GM18499 (cell line): ENCODE data around the gene TEX29.

Experiments used
- ATAC-seq: cut with Tn5 transposase; IDR thresholded peaks from one replicate; pipeline ENCODE4 v1.9.1; 2021; ENCODE audit warnings: moderate number of reproducible peaks; ENCODE audit not compliant: insufficient read depth, unreplicated experiment

The TEX29 gene

GRCh38 chr13:111363591-111363990 is 43.1 kb downstream of the TEX29 start:
- ATAC-seq = no peak

DNA sequence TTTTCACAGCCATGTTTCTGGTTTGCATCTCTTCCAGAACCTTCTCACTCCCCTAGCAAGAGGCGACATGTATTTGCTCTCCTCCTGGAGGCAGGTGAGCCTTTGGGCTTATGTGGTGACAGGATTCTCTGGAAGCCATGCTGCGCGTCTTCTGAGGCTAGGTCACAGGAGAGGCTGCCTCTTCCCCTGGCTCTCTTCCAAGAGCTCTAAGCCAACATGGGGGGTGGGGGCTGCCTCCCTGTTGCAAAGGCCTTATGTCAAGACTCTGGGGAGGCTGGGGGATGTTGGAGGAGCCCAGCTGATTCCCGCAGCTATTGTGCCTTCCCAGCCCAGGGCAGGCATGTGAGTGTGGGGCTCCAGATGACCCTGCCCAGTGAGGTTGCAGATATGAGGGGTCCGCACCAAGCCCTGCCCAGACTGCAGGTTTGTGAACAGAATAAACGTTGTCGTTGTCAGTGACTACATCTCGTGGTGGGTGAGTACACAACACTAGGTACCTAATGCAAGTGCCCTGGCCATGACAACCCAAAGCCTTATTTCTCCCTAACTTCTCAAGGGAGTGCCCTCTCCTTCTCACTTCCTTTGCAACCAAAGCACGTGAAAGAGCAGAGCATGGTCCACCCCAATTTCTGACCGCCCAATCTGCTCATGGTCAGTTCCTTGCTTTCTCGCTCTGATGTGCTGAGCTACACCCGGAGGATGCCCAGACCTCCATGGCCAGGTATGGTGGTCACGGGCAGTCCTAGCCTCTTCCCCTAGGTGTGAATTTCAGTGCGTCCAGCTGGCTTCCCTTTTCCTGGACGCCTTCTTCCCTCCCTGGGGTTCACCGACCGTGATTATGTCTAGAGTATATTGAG is 44.9 kb downstream of the TEX29 start:
- no peak for ATAC-seq

- ATAC-seq = no peak
These were observed 46.9 kb downstream of the TEX29 start for GRCh38 chr13:111367340-111367739.

- ATAC-seq = no peak
These were observed 47.6 kb downstream of the TEX29 start for GRCh38 chr13:111368091-111368490.

DNA sequence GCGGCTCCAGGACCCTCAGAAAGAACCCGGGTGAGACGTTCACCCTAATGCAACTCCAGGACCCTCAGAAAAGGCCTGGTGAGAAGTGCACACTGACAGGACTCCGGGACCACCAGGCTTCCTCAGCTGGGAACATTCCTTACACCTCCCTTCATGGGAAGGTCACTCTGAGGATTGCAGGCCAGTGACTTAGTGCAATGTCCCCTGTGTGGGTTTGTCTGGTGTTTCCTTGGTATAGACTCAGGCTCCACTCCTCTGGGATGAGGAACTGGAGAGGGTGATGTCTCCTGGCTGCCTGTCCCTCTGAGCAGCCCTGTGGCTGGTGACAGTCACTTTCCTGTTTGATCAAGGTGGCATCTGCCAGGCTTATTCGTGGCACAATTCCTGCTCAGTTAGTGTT is 49.7 kb downstream of the TEX29 start:
- ATAC-seq = no peak

DNA sequence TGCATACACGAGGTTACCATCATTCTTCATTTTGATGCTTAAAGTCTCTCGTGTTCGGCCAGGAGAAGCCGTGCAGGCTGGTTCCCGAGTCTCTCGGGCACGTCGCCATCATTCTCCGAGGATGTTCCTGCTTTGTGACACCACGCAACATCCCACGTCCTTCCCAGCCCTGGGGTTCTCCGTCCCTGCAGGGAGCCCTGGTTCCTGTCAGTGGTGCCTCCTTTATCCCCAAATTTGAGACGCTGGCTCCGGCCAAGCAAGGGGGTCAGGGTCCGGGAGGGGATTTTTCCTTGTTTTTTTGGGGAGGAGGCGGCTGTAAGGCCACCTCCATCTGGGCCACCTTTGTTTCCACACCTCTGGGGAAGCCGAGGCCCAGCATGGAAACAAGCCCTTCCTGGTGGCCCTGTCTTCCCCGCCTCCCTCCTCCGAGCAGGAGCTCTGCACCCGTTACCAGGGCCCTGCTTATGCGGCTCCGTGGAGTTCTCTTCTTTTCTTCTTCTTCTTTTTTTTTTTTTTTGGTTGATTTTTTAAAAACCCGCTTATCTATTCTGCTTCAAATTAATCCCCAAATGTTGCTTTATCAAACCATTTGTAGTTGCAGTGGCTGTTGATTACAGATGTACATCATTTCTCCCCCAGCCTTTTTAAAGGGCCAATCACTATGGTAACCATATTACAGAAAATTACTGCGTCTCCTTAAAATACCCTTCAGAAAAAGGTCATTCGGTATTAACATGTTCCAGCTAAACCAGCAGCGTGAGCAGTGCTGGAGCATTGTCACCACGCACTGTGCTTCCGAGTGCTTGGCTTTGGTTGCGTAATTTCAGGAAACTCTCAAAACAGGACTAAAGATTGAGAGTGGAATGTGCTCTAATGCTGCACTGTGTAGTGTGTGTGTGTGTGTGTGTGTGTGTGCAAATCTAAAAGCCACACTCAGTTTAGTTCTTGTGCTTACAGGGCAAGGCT is 50.4 kb downstream of the TEX29 start:
- no peak for ATAC-seq

GRCh38 chr13:111371720-111372119 is 51.3 kb downstream of the TEX29 start:
- no peak for ATAC-seq

- no peak for ATAC-seq
These were observed 52.4 kb downstream of the TEX29 start for GRCh38 chr13:111372651-111373425.

DNA sequence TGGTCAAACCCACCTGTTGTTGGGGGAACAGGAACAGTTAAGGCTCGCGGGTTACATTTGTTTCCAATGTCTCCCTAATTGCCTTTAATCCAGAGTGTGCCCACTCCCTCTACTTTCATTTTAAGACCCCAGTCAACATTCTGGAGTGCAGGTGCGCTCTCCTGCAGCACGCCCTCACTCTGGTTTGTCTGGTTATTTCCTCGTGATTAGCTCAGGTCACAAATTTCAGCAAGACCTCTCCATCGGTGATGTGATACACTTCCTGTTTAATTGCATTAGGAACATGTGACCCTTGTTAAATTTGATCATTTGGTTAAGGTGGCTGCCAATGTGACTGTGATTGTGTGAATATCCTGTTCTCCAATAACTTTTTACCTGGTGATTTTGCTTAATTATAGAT is 53.0 kb downstream of the TEX29 start:
- ATAC-seq = no peak

DNA sequence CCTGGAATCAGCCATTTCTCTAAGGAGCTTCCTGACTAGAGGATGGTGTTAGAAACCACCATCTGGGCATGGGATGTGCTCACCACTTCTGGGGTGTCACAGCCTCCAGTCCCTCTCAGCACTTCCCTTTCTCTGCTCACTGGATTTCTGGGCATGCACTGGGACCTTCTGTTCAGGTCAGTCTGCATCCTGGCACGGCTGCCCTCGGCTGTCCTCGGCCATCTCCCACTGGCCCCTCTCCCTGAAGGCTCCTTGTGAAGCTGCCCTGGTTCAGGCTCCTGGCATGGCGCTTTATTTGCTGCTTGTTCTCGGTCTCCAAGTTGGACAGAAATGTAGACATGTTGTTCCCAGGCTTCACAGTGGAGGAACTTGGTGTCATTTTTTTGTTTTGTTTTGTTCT is 60.0 kb downstream of the TEX29 start:
- ATAC-seq = no peak

- ATAC-seq = no peak
These were observed 62.0 kb downstream of the TEX29 start for GRCh38 chr13:111382411-111382810.

- no peak for ATAC-seq
These were observed 62.4 kb downstream of the TEX29 start for GRCh38 chr13:111382877-111383276.

DNA sequence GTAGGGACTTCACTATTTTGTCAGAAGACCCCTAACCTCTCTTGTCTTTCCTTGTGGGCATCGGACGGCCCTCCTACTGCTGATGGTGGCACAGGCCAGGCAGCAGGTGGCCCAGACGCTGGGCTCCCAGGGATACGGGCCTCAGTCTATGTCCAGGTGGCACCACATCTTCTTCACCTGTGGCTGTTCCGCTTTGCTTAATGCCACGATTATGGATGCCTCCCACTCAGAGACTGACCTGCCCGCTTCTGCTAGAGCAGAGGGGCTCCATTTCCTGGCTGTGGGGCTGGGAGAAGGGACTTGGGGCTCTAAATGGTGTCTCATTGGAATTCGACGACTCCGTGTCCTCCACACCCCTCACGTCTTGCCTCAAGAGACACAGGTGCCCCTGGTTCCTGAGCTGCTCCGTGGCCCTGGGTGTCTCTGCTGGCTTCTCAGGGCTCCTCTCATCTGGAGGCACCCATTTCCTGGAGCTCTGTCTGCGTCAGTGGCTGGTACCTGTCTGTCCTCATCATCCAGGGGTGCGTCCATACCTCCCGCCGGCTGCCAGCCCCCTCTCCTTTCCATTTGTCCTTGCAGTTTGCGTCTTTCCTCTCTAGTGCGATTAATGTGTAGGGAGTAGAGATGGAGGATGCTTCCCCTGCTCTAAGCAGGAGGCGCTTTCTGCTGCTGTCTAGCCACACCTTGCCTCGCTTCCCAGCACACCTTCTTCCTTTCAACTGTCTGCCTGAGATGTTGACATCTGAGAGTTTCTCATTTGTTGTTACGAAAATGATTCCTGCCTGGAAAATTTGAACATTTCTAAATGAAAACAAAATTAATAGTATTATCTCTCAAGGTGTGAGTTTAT is 63.4 kb downstream of the TEX29 start:
- ATAC-seq = no peak

DNA sequence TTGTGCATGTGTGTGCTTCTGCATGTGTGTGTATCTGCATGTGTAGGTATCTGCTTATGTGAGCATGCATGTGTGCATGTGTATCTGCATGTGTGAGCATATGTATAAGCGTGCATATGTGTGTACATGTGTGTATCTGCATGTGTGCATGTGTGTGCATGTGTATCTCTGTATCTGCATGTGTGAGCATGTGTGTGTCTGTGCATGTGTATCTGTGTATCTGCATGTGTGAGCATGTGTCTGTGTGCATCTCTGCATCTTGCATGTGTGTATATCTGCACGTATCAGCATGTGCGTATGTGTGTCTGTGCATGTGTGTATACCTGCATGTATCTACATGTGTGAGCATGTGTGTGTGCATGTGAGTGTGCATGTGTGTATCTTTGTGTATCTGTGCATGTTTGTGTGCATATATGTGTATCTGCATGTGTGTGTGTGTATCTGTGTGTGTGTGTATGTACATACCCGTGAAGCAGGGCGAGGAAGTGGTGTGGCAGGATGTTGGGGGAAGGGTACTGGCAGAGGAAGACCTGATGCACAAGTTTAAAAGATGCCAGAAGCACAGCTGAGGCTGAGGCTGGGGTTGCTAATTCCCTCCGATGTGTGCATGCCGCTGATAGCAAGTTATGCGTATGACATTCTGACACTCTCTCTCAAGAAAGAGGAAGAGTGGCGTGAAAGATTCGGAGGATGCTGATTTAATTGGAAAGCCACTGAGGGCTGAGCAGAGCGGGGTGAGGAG is 64.2 kb downstream of the TEX29 start:
- no peak for ATAC-seq

GRCh38 chr13:111385183-111385857 is 64.9 kb downstream of the TEX29 start:
- ATAC-seq = no peak

GRCh38 chr13:111387026-111387871 is 66.8 kb downstream of the TEX29 start:
- no peak for ATAC-seq

GRCh38 chr13:111387945-111388600 is 67.6 kb downstream of the TEX29 start:
- ATAC-seq = no peak
